ENCODE results near the gene ANGPTL2.

DNA sequence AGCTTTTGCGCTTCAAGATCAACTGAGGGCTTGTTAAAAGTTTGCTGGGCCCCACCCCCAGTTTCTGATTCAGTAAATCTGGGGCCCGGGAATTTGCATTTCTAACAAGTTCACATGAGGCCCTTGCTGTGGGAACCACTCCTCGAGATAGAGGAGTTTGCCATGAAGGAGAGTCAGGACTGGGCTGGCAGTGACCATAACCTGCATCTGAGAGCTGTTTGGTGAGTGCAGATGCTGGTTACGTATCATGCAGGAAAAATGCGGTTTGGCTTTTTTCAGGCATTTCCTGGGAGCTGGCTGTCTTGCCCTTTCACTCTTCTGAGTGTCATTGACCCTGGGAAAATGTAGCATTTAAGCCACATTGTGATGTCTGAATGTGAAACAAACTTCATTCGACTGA is 9.4 kb upstream of the ANGPTL2 start:
- no peak for TF ChIP-seq EP300 (IDR thresholded peaks at IDR 0.05)
- TF ChIP-seq, protein P1, sequence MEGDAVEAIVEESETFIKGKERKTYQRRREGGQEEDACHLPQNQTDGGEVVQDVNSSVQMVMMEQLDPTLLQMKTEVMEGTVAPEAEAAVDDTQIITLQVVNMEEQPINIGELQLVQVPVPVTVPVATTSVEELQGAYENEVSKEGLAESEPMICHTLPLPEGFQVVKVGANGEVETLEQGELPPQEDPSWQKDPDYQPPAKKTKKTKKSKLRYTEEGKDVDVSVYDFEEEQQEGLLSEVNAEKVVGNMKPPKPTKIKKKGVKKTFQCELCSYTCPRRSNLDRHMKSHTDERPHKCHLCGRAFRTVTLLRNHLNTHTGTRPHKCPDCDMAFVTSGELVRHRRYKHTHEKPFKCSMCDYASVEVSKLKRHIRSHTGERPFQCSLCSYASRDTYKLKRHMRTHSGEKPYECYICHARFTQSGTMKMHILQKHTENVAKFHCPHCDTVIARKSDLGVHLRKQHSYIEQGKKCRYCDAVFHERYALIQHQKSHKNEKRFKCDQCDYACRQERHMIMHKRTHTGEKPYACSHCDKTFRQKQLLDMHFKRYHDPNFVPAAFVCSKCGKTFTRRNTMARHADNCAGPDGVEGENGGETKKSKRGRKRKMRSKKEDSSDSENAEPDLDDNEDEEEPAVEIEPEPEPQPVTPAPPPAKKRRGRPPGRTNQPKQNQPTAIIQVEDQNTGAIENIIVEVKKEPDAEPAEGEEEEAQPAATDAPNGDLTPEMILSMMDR (IDR thresholded peaks at IDR 0.05): no peak
- no peak for TF ChIP-seq POLR2A (IDR thresholded peaks at IDR 0.05; ENCODE audit: low read depth)
- TF ChIP-seq POLR2AphosphoS5 (IDR thresholded peaks at IDR 0.05): no peak

Measured in esophagus muscularis mucosa (tissue), 4 donors.